Fibroblast of lung (primary cell): ENCODE measurements around the gene HNRNPH2.
A peak's percentile ranks its signal among the peaks of the same experiment; 100 is the strongest.

Source experiments
- EZH2 ChIP-seq: IDR thresholded peaks from 2 replicates; pipeline ENCODE4 v1.5.1; 2012; ENCODE audit warnings: low read length, control low read depth, mild to moderate bottlenecking; ENCODE audit errors: missing control alignments
- TF ChIP-seq, protein P1 (sequence below), 2 donors: IDR thresholded peaks in 1 of 2; conservative IDR thresholded peaks in 1 of 2; 1 replicate in 1 of 2; 2 replicates in 1 of 2; pipeline ENCODE4 v1.5.1; 2011 to 2012; ENCODE audit warnings: low read length in 2 of 2, control low read depth in 1 of 2, inconsistent platforms in 1 of 2, low read depth in 1 of 2, mild to moderate bottlenecking in 1 of 2

DNA sequence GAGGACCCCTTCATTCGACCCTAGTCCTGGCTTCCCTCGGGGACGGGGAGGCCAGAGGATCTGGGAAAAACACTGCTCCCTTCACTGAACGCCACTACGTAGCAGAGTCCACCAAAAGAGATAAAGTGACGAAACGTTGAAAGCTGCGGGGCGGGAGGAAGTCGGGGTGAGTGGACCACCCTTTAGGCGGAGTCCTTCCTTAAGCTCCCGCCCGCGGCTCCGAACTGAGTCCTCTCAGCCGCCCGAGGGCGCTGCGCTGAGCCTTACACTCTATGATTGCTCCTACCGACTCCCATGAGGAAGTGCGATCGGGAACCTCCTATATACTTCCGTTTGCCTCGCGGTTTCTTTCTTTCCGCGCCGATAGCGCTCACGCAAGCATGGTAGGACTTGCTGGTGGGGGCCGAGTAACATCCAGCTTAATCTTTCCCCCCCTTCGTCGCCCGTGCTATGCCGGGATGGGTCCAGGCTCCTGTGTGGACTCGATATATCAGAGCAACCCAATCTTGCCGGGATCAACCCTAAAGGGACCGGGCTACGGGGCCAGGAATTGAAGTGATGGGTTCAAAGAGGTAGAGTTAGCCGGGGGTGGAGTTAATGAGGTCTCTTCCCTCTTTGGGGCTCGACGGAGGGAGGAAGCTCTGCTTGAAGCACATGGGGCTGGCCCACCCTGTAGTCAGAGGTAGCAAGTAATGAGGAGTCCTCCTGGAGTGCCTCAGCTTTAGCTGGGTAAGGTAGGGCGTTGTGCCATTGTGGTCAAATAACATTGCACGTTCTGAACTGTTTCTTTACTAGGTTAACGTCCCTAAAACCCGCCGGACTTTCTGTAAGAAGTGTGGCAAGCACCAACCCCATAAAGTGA, 17.1 kb upstream of the HNRNPH2 start, which contains the start of gene RPL36A:
- TF ChIP-seq, protein P1, sequence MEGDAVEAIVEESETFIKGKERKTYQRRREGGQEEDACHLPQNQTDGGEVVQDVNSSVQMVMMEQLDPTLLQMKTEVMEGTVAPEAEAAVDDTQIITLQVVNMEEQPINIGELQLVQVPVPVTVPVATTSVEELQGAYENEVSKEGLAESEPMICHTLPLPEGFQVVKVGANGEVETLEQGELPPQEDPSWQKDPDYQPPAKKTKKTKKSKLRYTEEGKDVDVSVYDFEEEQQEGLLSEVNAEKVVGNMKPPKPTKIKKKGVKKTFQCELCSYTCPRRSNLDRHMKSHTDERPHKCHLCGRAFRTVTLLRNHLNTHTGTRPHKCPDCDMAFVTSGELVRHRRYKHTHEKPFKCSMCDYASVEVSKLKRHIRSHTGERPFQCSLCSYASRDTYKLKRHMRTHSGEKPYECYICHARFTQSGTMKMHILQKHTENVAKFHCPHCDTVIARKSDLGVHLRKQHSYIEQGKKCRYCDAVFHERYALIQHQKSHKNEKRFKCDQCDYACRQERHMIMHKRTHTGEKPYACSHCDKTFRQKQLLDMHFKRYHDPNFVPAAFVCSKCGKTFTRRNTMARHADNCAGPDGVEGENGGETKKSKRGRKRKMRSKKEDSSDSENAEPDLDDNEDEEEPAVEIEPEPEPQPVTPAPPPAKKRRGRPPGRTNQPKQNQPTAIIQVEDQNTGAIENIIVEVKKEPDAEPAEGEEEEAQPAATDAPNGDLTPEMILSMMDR (conservative IDR thresholded peaks at IDR 0.05 in 1 of 2, IDR thresholded peaks at IDR 0.05 in 1 of 2; ENCODE audit: low read depth in 1 of 2, low read length in 2 of 2): peak; percentile 64 to 71
- TF ChIP-seq EZH2: no peak
